HG03103 (cell line): ENCODE data around the gene RNPEPL1.
"Not testable (repeated sequence)": the region's sequence is repeated elsewhere in the genome, so short reads cannot be mapped to it uniquely, and the experiment has no call there.

Source experiments
- ATAC-seq: cut with Tn5 transposase; IDR thresholded peaks from one replicate; pipeline ENCODE4 v1.9.1; 2021; ENCODE audit warnings: low read depth; ENCODE audit not compliant: unreplicated experiment

The RNPEPL1 gene

DNA sequence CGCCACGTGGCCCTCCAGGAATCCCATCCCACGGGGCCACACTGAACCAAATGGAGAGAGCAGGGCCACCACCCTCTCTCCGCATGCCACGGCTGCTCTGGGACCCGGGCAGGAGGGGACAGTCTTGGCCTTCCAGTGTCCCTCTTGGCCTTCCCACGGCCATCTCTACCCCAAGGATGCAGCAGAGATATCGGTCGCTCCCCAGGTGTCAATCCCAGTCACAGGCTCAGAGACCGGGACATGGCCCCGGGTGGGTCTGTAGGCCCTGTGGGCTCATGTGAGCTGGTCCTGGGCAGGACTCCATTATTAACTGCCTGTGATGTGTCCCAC lies 33.5 kb downstream of the RNPEPL1 start:
- ATAC-seq: no peak

DNA sequence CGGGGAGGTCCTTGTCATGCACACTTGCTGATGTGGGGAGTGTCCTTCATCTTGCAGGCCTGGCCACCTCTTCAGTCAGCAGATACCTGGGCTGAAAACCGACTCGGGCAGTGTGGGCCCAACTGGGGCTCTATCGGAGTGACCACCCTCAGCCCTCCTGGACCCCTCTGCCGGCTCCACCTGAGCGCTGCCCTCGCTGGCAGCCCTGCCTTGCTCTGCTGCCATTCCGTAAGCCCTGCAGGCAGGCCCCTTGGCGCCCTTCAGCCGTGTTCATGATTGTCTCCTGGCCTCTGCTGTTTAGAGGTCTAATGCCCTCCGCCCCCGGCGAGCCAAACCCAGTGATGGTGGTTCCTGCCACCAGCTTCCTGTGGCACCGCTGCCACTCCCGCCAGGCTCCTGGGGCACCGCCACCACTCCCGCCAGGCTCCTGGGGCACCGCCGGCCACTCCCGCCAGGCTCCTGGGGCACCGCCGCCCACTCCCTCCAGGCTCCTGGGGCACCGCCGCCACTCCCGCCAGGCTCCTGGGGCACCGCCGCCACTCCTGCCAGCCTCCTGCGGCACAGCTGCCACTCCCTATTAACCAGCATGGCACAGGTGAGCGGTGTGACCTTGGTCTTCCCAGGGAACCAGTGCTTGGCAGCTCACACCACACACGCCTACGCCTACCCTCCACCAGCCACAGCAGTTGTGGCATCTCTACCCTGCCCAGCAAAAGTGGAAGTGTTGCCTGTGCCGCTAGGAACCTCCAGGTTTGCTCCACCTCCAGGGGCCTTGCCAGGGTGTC lies 34.2 kb downstream of the RNPEPL1 start:
- no peak for ATAC-seq

DNA sequence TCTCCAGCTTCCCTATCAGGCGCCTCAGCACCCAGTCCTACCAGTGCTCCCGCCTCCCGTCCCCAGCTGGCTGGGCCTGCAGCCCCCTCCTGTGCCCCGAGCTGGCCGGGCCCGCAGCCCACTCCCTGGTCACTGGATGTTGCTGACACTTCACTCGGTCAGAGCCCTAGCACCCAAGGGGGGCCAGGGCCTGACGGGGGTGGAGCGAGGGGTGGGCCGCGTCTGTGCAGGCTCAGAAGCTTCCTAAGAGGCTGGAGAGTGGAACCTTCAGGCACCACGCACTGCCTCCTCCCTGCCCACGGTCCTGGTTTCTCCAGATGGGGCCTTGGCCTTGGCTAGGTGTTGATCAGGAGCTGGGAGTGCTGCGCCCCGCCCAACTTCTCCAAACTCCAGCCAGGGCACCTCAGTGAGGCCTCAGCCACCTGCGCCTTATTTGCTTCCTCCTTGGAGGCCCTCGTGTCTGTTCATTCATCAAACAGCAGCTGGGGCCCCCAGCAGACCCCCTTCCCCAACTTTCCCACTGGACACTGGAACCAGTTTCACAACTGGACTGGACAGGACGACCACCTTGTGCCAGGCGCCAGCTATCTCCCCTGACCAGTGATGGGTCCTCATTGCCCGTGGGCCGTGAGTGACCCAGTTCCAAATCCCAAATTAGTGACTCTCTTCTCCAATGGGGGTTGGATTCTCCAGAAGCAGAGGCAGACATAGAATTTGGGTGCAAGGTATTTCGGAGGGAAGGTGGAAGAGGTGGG lies 35.0 kb downstream of the RNPEPL1 start:
- no peak for ATAC-seq

DNA sequence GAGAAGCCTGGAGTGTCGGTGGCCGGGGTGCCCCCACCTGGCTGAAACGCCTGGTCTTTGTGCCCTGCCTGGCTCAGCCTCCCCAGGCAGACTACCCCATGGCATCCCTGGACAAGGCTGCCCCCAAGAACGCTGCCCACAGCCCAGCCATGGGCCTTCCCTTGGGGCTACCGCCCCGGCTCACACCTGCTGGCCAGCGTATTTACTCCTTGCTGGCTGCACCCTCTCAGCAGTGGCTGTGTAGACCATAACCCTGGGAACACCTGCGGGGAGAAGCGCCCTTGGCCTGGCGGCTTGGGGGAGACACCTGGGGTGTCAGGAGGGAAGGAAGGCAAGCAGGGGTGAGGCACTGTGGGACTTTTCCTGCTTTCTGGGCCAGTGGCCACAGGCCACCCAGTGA lies 35.6 kb downstream of the RNPEPL1 start:
- ATAC-seq: no peak

DNA sequence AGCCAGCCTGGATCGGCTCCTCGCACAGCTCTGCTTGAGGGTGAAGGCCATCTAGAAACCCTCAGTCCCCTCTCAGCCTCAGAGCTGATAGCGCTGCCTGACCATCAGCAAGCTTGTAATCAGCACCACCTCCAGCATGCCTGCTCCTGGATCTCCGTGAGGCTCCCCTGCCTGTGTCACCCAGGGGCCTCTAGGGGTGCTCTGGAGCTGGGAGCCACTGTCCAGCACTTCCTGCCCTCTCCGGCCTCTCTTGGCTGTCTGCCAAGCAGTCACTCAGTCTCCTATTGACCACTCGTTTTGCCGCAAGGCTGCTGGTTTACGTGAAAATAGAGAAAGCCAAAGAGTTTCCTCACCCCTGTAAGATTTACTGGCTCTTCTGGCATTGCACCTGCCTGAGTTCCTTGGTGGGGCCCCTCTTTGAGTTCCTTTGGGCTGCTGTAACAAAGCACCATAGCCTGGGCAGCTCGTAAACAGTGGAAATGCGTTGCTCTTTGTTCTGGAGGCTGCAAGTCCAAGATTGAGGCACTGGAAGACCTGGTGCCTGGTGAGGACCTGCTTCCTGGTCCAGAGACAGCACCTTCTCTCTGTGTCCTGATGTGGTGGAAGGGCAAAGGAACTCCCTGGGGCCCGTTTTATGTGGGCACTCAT lies 36.1 kb downstream of the RNPEPL1 start:
- no peak for ATAC-seq

DNA sequence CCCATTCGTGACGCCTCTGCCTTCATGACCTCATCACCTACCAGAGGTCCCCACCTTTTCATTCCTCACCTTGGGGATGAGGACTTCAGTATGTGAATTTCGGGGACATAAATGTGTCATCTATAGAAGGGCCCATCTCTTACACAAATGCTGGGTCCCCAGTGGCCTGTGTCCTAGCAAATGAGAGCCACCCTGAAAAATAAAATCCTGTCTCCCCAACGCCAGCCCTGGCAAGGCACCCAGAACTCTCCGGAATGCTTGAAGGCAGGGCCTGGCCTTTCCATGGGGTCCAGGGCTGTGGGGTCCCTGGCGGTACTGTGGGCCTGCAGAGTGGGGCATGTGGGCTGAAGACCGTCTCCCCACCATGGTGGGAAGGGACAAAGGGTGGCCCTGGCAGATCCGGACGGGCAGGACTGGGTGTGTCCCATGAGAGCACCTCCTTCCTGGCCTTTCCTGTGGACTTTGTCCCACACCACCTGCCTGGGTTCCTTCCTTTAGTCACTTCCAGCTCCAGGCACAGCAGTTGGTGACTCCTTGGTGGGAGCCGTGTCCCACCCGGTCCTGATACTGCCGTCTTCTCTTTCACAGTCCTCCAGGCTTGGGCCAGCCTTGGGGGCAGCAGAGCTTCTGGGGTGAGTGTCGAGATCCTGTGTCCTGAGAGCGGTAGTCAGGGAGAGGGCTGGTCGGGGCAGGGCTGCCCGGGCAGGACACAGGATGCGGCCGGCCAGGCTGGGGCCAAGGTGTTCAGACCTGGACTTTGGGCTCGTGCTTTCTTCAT lies 36.8 kb downstream of the RNPEPL1 start:
- no peak for ATAC-seq

DNA sequence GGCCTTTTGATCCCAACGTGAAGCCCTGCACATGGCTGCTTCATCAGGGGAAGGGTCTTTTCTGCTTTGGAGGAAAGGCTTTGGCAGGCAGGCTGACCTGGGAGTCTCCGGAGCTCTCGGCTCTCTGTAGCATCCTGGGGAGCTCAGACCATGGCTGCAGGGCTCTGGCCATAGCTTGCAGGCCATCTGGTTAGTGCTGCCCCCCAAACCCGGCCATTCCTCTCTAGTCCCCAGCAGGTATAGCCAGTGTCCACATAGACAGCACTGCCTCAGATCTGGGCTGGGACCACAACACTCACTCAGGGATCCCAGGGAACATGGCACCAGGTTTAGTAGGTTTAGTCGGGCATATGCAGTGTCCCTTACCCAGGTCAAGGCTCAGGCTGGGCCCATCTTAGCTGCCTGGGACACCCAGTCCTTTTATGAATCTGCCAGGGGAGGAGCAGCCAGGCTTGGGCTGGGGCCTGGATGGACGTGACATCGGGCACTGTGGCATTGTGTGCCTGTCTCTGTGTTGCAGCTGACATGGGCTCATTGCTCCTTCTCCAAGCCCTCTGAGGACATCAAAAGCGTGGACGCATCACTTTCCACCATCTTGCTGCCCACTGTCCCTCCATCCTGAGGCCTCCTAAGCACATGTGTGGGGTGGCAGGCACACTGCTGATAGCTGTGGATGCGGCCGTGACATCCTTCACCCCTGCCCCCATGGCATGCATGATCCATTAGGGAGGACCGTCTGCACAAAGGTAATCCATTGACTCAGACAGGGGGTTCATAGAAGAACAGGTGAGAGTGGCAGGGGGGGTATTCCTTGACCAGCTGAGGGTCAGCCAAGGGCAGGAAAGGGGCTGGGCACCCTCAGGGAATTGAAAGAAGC lies 37.8 kb downstream of the RNPEPL1 start:
- no peak for ATAC-seq

DNA sequence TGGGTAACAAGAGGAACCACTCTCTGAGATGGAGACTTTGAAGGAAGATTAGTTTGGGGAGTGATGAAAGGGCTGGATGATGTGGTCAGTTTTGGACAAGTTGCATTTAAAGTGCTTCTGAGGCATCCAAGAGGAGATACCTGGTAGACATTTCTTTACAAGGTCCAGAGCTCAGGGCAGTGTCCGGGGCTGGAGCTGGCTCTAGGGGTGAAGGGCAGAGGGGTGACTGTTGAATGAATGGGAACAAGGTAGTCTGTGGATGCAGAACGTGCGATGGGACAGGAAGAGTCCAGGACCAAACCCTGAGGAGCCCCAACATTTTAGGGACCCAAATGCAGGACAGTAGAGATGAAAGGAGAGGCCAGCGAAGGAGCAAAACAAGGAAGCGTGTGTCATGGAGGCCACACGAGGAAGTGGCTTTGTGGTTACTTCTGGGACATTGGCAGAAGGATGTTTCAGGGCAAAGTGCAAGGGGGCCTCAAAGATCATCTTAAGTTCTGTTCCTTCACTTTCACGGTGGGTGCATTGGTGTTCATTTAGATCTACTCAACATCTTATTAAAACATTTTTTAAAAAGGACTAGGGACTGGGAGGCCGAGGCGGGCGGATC lies 43.4 kb downstream of the RNPEPL1 start:
- ATAC-seq: no peak

DNA sequence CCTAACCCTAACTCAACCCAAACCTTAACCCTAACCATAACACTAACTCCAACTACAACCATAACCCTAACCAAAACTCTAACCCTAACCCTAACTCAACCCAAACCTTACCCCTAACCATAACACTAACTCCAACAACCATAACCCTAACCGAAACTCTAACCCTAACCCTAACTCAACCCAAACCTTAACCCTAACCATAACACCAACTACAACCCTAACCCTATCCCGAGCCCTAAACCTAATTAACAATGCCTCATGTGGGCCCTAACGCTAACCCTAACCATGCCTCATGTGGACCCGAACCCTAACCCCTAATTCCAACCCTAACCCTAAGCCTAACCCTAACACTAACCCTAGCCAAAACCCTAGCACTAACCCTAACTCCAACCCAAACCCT lies 45.5 kb downstream of the RNPEPL1 start:
- ATAC-seq: no peak

DNA sequence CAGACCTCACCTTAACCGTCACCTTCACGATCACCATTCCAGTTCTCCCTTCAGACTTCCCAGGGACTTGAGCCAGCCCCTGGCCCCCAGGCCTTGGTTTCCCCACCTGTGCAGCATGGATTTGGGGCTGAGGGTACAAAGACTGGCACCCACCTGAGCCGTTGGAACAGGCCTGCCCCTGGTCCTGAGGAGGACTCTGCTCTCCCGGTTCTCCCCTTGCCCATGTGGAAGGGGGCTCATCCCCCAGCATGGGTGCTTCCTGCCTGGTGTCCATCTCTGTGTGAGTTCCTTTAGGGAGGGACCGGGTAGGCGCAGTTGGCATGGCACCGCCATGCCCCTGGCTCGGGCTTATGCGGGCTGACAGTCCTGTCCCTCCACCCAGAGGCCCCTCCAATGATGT lies 46.1 kb downstream of the RNPEPL1 start:
- no peak for ATAC-seq

DNA sequence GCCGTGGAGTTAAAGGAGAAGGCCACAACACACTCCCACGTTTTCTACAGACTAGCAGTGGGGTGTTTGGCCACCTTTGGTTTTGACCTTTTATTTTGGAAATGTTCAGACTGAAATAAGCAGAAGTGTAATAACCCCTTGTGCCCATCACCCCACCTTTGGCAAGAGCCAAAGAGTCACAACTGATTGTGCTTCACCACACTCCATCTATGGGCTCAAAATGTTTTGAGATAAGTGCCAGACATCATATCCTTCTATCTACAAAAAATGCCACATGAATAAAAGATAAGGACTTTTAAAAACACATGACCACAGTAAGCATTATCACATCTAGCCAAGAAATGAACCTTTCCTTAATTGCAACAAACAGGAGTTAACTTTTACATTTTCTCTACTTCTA lies 47.1 kb downstream of the RNPEPL1 start:
- ATAC-seq: no peak

DNA sequence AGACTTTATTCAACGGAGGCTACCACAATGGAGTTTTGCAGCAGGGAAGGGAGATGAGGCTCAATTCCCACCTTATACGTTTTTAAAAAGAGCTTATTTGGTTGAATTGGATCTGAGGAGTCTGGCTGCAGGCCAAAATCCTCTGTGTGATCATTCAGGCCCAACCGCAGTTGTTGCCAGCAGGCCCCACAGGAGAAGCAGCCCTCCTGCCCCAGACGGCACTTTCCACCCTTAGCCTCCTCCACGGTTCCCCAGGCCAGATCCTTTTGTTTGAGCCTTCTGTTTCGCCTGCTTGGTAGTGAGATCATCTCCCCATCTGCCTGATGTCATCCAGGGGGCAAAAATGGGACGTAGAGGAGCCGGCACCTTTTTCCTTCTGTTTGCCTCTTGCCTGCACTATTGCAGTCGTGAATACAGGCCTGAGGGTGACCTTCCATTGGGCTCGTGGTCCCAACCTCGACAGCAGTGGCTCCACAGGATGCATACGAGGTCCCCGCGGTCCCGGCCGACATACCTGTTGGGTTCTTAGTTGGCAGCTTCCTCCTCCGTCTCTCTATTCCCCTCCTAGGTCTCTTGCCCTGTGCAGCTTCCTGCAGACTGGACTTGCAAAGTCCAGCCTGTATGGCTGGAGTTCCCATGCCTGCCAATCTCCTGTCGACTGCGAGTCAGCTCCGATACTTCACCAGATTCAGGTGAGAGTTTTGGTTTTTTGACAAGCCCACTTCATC lies 47.7 kb downstream of the RNPEPL1 start:
- ATAC-seq: no peak

DNA sequence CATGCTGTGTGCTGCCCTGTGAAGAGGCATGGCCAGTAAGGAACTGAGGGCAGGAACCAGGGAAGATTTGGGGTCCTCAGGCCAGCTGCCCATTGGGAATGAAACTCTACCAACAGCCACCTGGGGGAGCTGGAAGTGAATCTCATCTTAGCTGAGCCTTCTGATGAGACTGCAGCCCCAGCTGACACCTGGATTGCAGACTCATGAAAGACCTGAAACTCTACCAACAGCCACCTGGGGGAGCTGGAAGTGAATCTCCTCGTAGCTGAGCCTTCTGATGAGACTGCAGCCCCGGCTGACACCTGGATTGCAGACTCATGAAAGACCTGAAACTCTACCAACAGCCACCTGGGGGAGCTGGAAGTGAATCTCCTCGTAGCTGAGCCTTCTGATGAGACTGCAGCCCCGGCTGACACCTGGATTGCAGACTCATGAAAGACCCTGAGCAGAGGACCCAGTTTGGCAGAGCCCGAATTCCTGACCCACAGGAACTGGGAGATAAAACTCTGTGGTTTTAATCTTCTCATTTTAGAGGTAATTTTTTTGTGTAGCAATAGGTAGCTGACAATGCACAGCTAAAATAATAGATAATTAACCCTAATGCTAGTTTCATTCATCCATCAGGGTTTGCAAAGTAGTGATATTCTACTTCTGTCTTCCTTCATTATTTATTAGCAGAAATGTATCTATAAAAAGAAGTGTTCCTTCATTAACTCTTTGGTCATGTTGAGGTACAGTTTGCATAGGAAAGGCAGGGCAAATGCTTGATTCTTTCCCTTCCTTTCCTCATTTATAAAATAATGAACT lies 48.8 kb downstream of the RNPEPL1 start:
- not testable (repeated sequence) for ATAC-seq

DNA sequence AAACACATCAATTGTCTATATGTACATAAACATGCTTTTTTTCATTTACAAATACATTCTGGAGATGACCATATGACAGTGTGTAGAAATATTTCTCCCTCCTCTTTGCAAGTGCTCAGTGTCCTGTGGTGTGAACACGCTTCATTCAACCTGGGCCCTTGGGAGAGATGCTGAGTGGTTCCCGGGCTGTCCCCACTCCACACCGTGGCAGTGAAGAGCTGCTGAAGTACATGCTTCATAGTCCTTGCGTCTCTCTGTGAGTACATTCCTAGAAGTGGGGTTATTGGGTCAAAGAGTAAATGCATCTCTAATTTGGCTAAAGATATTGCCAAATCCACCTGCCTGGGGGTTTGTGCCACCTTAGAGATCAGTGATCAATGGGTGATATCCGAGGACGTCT lies 50.5 kb downstream of the RNPEPL1 start:
- ATAC-seq: no peak

DNA sequence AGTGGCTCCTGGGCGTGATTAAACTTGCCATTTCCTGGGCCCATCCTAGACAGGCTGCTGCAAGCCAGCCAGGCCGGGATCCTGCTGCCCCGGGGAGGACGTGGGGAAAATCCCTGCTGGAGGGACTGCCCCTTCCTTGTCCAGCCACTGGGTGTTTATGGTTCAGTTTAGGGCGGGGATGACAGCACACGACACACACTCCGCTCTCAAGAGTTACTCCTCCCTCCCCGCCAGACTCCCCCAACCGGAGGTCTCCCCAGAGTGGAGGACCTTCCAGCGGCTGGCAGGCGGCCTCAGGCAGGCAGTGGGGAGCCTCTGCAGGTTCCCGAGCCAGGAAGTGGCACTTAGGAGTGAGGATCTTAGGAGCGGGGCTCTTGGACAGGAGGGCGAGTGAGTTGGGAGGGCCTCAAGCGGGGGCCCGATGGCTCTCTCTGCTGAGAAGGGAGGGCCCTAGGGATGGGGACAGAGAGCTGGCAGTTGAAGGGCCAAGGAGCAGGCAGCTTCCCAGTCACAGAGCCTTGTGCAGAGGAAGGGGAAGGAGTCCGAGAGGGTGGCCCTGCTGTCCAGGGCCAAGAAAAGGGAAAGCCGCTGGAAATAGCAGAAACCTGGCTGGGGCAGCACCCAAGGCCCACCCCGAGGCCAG lies 51.3 kb downstream of the RNPEPL1 start:
- no peak for ATAC-seq

DNA sequence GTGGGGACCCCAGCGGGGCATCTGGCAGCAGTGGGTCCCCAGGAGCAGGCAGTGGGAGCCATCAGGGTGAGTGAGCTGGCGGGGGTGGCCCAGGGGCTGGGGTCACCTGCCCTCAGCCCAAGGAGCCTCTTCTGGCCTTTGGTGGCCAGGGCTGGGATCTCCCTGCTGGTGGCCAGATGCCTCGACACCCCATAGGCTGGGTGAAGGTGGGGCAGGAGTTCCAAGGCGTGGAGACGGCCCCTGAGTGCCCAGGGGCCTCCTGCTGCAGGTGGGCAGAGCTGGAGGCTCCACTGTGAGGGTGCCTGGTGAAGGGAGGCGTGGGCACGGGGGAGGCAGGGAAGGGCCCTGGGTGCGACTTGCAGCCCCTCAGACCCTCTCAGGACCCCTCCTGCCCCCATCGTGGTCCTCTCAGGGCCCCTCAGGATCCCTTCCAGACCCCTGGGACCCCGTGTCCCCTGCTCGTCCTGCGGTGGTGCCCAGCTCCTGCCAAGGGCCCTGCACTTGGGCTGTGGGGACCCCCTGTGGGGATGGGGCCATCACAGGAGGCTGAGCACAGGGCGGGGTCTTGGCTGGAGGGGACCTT lies 52.0 kb downstream of the RNPEPL1 start:
- no peak for ATAC-seq

DNA sequence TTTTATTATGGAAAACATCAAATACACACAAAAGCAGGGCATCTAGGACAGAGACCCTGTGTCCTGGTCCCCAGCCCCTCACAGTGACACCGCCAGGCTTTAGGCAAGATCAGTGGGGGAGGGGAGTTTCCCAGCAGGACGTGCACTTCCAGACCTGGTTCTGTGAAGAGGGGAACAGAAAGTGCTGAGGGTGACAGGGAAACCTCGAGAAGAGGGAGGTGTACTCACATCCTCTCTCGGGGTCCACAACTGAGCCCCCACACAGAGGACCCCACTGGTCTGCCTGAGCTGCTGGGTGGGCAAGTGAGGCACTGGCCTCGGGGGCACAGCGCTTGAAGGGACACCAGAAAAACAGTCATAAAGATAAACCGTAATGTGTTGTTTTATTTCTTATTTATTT lies 52.6 kb downstream of the RNPEPL1 start:
- no peak for ATAC-seq
